ENCODE results near the gene AK4. TPM values are rescaled to one million over a fixed set of nuclear protein-coding genes. Genes with fewer than 3 reads are reported as not detected.

Gene AK4
- polyA plus RNA-seq, 1 donor from 2014 or later: 0.38 TPM

- H3K27ac Mint-ChIP-seq: no peak overlapping the region
- H3K9me3 Mint-ChIP-seq: no peaks in the 10 kb centered on the region
- peaks cover 0 to 5% (median 3%) of the 10 kb centered on the region in 3 donors for H3K4me1 Mint-ChIP-seq
- H3K4me3 Mint-ChIP-seq: no peak overlapping the region
- no peaks in the 10 kb centered on the region for H3K36me3 Mint-ChIP-seq
- no peaks in the 10 kb centered on the region for H3K27me3 Mint-ChIP-seq
Observed at GRCh38 chr1:65209005-65209885, 61.2 kb downstream of the AK4 start.

- Mint-ChIP-seq H3K4me3 (no peak overlapping the region), H3K4me1 (peaks cover 0 to 5% (median 3%) of the 10 kb centered on the region in 3 donors), H3K27me3 (no peaks in the 10 kb centered on the region), H3K36me3 (no peaks in the 10 kb centered on the region), H3K27ac (no peak overlapping the region), H3K9me3 (no peaks in the 10 kb centered on the region)
Observed at GRCh38 chr1:65210325-65210724, 62.3 kb downstream of the AK4 start.

- no peaks in the 10 kb centered on the region for H3K36me3 Mint-ChIP-seq
- peaks cover 4 to 7% (median 7%) of the 10 kb centered on the region in 3 donors for H3K4me1 Mint-ChIP-seq
Observed at GRCh38 chr1:65211331-65211730, 63.3 kb downstream of the AK4 start.

GRCh38 chr1:65213271-65214023, 65.4 kb downstream of the AK4 start:
- no peaks in the 10 kb centered on the region for H3K9me3 Mint-ChIP-seq
- H3K36me3 Mint-ChIP-seq: no peaks in the 10 kb centered on the region
- H3K4me1 Mint-ChIP-seq: peaks cover 4% of the 10 kb centered on the region in 3 donors
- no peak overlapping the region for H3K27ac Mint-ChIP-seq
- H3K27me3 Mint-ChIP-seq: no peaks in the 10 kb centered on the region
- H3K4me3 Mint-ChIP-seq: no peak overlapping the region

More at GRCh38 chr1:65211331-65211730, 63.3 kb downstream of the AK4 start:
- no peak overlapping the region for H3K4me3 Mint-ChIP-seq
- no peaks in the 10 kb centered on the region for H3K9me3 Mint-ChIP-seq
- no peaks in the 10 kb centered on the region for H3K27me3 Mint-ChIP-seq
- H3K27ac Mint-ChIP-seq: no peak overlapping the region

- H3K4me3 Mint-ChIP-seq: no peak overlapping the region
- H3K4me1 Mint-ChIP-seq: peaks cover 4% of the 10 kb centered on the region in 3 donors
- H3K27me3 Mint-ChIP-seq: no peaks in the 10 kb centered on the region
- H3K27ac Mint-ChIP-seq: no peak overlapping the region
- H3K36me3 Mint-ChIP-seq: no peaks in the 10 kb centered on the region
- no peaks in the 10 kb centered on the region for H3K9me3 Mint-ChIP-seq
Observed at GRCh38 chr1:65214340-65215027, 66.5 kb downstream of the AK4 start.

GRCh38 chr1:65216989-65217388, 69.0 kb downstream of the AK4 start:
- Mint-ChIP-seq H3K9me3 (no peaks in the 10 kb centered on the region), H3K36me3 (peaks cover 2% of the 10 kb centered on the region), H3K4me3 (no peak overlapping the region), H3K4me1 (peaks cover 4 to 6% (median 4%) of the 10 kb centered on the region in 3 donors), H3K27me3 (no peaks in the 10 kb centered on the region), H3K27ac (no peak overlapping the region)

GRCh38 chr1:65221638-65222339, 73.8 kb downstream of the AK4 start:
- Mint-ChIP-seq H3K4me1 (peaks cover 0 to 2% (median 0%) of the 10 kb centered on the region in 3 donors), H3K27ac (no peak overlapping the region), H3K4me3 (no peak overlapping the region), H3K36me3 (peaks cover 2% of the 10 kb centered on the region), H3K9me3 (no peaks in the 10 kb centered on the region), H3K27me3 (no peaks in the 10 kb centered on the region)

- H3K36me3 Mint-ChIP-seq: peaks cover 2% of the 10 kb centered on the region
- no peak overlapping the region for H3K4me3 Mint-ChIP-seq
- H3K27me3 Mint-ChIP-seq: no peaks in the 10 kb centered on the region
- H3K27ac Mint-ChIP-seq: no peak overlapping the region
- peaks cover 0 to 2% (median 0%) of the 10 kb centered on the region in 3 donors for H3K4me1 Mint-ChIP-seq
- H3K9me3 Mint-ChIP-seq: no peaks in the 10 kb centered on the region
Observed at GRCh38 chr1:65222340-65222940, 74.4 kb downstream of the AK4 start.

- no peaks in the 10 kb centered on the region for H3K27me3 Mint-ChIP-seq
- H3K4me1 Mint-ChIP-seq: peaks cover 0 to 2% (median 0%) of the 10 kb centered on the region in 3 donors
- no peak overlapping the region for H3K27ac Mint-ChIP-seq
- no peak overlapping the region for H3K4me3 Mint-ChIP-seq
- no peaks in the 10 kb centered on the region for H3K9me3 Mint-ChIP-seq
- H3K36me3 Mint-ChIP-seq: peaks cover 2% of the 10 kb centered on the region
Observed at GRCh38 chr1:65224681-65225091, 76.7 kb downstream of the AK4 start.

GRCh38 chr1:65225179-65225578, 77.2 kb downstream of the AK4 start:
- Mint-ChIP-seq H3K27ac (no peak overlapping the region), H3K9me3 (no peaks in the 10 kb centered on the region), H3K27me3 (no peaks in the 10 kb centered on the region), H3K4me1 (peaks cover 0 to 2% (median 0%) of the 10 kb centered on the region in 3 donors), H3K4me3 (no peak overlapping the region), H3K36me3 (peaks cover 2% of the 10 kb centered on the region)

GRCh38 chr1:65229201-65229600, 81.2 kb downstream of the AK4 start:
- Mint-ChIP-seq H3K9me3 (peaks cover 0 to 2% (median 0%) of the 10 kb centered on the region in 3 donors), H3K36me3 (no peaks in the 10 kb centered on the region), H3K27me3 (peaks cover 3% of the 10 kb centered on the region), H3K4me1 (no peaks in the 10 kb centered on the region), H3K27ac (no peak overlapping the region), H3K4me3 (no peak overlapping the region)

- Mint-ChIP-seq H3K4me3 (no peak overlapping the region), H3K9me3 (peaks cover 0 to 2% (median 0%) of the 10 kb centered on the region in 3 donors), H3K4me1 (no peaks in the 10 kb centered on the region), H3K27ac (no peak overlapping the region), H3K27me3 (peaks cover 6% of the 10 kb centered on the region), H3K36me3 (no peaks in the 10 kb centered on the region)
Observed at GRCh38 chr1:65229754-65230339, 81.8 kb downstream of the AK4 start.

GRCh38 chr1:65230731-65231481, 82.9 kb downstream of the AK4 start:
- Mint-ChIP-seq H3K27ac (no peak overlapping the region), H3K4me1 (no peaks in the 10 kb centered on the region), H3K36me3 (no peaks in the 10 kb centered on the region), H3K9me3 (peaks cover 0 to 2% (median 1%) of the 10 kb centered on the region in 3 donors), H3K27me3 (peaks cover 6% of the 10 kb centered on the region), H3K4me3 (no peak overlapping the region)
